Measurements from ENCODE around the gene PELI2.
A peak's percentile ranks its signal among the peaks of the same experiment; 100 is the strongest.
"Not testable (repeated sequence)": the region's sequence is repeated elsewhere in the genome, so short reads cannot be mapped to it uniquely, and the experiment has no call there.

PELI2 gene

GRCh38 chr14:56145181-56145769, 27.1 kb downstream of the PELI2 start:
- no peak for DNase-seq

DNA sequence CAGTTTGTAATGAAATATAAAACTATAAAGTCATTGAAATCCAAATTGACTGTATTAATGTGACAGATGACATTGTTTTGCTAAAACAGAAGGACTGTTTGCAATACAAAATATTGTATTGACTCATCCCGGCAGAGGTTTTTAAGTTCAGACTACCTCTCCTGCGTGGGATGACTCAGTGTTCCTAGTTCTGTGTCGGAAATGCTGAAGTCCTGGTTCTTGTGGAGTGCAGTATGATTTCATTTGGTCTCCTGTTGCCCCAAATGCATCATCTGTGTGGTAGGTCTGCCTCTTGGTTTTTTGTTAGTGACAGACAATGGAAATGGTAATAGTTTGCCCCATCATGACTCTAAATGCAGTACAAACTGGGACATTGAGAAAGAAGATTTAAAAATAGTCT, 27.8 kb downstream of the PELI2 start:
- DNase-seq, result no peak

- no peak for DNase-seq
Observed at GRCh38 chr14:56147449-56147848, 29.2 kb downstream of the PELI2 start.

DNA sequence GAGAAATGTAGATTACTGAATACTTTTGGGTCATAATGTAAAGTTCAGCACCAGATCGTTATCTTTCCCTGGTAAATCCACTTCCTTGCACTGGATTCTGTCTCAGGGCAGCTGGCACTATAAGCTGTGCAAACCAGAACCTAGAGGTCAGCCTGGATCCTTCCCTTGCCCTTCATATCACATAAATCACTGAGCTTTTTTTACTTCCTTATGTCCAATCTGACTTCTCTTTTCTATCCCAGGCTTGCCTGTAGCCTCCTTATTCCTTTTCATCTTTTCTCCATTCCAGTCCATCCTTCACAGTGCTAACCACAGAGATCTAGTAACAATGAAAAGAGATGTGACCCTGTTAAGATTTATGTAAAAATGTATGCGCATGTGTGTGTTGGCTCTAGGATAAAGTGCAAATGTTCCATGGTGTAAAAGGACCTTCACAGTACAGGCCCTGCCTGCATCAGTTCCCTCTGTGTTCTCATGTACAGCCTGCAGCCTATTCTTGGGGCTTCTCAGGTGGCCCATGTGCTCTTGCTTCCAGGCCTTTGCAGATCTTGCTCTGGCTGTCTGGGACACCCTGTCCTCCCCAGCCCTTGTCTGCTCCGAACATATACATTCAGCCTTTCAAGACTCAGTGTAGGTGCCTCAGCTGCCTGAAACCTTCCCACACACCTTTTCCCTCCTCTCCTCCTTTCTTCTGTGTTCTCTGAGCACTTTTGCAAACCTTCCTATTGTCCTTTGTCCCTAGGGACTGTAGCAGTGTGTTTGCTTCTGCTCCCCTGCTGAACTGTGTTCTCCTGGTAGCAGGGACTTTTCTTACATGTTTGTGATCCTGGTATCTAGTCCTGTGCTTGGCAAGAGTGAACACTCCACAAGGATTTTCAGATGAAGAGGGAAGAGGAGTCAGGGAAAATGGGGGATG, 30.0 kb downstream of the PELI2 start:
- DNase-seq, result no peak

DNA sequence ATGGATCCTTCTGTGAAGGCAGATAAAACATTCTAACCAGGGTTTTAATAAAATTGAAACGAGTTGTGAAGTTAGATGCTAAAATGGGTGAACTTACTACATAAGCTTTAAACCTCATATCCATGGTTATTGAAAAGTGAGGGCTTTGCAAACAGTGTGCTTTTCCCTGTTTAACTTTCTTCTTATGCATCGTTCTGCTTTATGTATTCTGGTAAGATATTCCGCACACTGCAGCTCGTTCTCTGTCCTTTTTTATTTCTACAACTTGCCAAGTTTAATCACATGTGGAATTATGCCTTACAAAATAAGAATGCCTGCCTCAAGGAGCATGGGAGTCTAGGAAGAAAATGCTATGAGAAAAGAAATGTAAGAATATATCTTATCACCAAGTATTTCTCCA, 30.9 kb downstream of the PELI2 start:
- no peak for DNase-seq

DNA sequence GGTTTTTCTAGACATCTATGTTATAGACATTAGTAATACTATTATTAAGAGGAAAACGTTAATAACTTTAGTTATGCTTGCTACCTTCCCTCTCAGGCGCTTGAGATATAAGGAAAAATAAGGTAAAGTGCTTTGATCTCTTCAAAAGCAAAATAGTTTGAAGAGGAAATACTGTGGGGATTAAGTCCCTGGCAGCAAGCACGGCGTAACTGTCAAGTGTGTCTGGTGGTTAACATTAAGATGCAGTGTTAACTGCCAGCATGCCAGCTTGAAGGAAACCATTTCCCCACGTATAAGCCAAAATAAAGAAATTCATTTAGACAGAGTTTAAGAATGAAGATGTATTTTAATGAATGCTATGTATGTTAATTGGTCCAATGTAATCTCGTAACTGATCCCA, 31.8 kb downstream of the PELI2 start:
- DNase-seq, result no peak

- no peak for DNase-seq
Observed at GRCh38 chr14:56150645-56151345, 32.6 kb downstream of the PELI2 start.

DNA sequence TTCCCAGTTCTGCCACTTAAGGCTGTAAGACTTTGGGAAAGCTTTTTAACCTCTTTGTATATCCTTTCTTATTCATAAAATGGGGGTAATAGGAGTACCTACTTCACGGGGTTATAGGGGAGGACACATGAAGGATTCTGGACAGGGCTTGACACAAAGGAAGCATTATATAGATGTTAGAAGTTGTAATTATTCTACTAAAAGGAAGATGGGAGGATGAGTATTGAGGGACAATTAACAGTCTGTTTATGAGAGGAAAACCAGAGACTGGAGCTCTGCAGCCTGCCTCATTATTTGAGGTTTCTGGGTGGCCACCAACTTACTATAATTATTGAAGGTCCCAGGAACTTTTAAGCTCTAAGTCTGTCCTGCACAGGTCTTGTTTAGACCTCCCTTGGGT, 34.0 kb downstream of the PELI2 start:
- DNase-seq, result no peak

DNA sequence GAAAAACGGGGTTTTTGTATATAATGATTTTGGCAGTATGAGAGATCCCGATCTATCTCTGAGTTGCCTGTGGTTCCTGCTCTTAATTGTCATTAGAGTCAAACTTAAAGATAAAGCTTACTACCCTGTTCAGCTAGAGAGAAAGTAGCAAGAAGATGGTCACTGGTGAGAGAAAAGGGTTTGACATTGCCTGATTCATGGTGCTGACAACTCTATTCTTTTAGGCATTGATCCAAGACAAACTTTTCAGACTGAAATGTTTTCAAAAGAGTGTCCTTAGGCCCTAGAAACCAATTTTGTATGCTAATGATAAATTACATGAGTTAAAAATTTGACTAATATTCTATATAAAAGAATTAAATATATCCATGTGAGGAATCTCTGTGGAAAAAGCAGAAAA, 35.1 kb downstream of the PELI2 start:
- DNase-seq, result no peak

GRCh38 chr14:56154321-56154720, 36.1 kb downstream of the PELI2 start:
- DNase-seq, result no peak

- no peak for DNase-seq
Observed at GRCh38 chr14:56156096-56156495, 37.9 kb downstream of the PELI2 start.

- no peak for DNase-seq
Observed at GRCh38 chr14:56159066-56159465, 40.9 kb downstream of the PELI2 start.

DNA sequence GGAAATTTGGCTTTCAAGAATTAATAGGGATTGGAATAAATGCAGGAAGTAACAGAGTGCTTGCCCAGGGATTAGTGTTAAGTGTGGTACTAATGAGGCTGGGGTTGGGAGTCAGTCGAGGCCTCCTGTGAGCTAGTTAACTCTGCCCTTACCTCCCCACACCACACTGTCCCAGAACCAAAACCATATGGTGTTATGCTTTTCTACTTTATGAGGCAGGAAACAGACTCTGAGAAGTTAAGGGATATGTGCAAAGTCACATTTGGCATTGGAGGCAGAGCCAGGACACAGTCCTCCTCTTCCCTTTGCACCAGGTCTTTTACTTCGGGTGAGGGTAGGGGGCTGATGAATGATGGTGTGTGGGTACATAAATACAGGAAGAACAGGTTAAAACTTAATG, 41.9 kb downstream of the PELI2 start:
- DNase-seq, result no peak

DNA sequence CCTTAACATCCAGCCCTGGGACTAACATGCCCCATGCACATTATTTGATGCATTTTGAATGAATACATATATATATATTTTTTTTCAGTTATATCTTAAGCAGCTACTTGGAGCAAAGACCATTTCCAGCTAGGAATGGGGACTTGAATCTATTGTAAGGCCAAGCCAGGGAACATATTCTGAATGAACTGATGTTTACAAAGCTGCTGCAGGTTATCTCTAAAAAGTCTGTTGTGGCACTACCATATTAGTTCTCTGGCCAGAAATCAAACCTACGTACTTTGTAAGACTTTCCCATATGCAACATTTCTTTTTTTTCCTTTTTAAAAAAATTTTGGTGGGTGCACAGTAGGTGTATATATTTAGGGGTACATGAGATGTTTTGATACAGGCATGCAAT, 43.4 kb downstream of the PELI2 start:
- no peak for DNase-seq

DNA sequence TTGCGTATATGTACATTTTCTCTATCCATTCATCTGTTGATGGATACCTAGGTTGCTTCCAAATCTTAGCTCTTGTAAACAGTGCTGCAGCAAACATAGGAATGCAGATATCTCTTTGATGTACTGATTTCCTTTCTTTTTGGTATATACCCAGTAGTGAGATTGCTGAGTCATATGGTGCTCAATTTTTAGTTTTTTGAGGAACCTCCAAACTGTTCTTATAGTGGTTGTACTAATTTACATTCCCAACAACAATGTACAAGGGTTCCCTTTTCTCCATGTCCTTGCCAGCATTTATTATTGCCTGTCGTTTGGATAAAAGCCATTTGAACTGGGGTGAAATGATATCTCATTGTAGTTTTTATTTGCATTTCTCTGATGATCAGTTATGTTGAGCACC, 44.3 kb downstream of the PELI2 start:
- no peak for DNase-seq

- DNase-seq, result not testable (repeated sequence)
Observed at GRCh38 chr14:56166579-56166978, 48.4 kb downstream of the PELI2 start.

- no peak for DNase-seq
Observed at GRCh38 chr14:56168007-56168616, 49.9 kb downstream of the PELI2 start.

DNA sequence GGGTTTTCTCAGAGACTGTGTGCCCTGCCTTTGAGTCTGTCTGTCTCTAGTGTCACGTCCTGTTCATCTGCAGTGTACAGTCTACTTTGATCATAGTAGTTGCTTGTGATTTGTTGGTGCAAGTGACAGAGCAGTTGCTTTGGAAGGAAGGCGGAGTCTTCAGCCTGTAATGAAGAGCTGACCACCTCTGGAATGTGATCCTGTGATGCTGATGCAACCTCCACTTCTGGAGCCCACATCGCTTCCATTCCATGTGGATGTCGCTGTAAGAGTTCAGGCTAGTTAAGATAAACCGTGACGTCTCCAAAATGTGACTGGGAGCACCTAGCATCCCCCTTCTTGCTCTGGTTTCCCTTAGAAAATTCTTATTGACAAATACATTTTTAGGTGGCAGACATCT, 51.8 kb downstream of the PELI2 start:
- no peak for DNase-seq

DNA sequence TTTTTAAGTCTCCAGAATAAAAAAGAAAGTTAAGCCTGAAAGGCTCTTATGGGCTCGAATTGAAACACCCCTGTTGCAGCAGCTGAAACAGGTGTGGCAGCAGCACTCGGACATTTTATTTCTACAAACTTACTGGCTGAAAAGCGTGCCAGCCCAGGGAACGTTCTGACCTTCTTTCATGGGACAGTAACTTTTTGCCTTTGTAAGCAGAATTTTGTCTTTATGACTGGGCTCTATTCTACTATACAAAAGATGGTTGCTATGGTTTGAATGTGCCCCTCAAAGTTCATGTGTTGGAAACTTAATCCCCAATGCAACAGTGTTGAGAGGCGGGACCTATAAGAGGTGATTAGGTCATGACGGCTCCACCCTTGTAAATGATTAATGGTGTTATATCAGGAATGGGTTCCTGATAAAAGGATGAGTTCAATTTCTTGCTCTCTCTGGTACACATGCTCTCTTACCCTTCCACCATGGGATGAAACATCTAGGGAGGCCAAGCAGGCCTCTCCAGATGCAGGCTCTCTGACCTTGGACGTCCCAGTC, 52.7 kb downstream of the PELI2 start:
- DNase-seq, result no peak

DNA sequence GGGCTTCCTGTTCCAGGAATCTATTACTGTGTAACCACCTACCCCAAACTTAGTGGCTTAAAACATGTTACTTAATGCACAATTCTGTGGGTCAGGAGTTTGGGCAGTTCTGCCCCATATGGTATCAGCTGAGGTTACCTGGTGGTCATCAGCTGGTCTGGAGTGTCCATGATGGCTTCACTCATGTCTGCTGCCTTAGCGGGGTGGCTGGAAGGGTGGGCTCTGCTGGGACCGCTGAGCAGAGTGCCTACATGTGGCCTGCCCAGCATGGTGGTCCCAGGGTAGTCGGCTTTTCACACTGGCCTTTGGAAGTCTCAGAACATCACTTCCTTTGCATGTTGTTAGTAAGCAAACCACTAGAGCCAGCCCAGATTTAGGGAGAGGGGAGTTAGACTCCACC, 53.9 kb downstream of the PELI2 start:
- no peak for DNase-seq

- DNase-seq, result peak; percentile 21
Observed at GRCh38 chr14:56172571-56172971, 54.4 kb downstream of the PELI2 start.

- DNase-seq, result no peak
Observed at GRCh38 chr14:56173365-56173922, 55.2 kb downstream of the PELI2 start.

DNA sequence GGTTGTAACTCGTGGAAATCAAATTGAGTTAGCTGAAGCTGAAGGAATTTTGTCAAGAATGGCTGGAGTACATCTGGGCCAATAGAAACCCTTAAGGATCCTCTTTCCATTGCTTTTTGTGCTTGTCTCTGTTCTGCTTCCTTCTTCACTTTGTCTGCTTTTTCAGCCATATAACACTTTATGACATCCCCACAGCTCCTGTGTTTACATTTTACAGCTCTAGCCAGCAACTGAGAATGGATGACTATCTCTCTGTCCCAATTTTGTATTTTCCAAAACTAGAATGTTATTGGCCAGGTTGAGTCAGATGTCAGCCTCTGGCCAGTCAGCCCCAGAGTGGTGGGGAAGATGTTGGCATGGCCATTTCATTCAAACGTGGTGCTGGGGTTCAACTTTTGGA, 57.6 kb downstream of the PELI2 start:
- DNase-seq, result no peak

All from hematopoietic multipotent progenitor cell treated with erythropoietin and hydrocortisone succinate and interleukin-3 and kit ligand, for 8 days (in vitro differentiated cells).